ENCODE results near the gene PRRG2.
"Not testable (repeated sequence)": the region's sequence is repeated elsewhere in the genome, so short reads cannot be mapped to it uniquely, and the experiment has no call there.

Gene PRRG2

DNA sequence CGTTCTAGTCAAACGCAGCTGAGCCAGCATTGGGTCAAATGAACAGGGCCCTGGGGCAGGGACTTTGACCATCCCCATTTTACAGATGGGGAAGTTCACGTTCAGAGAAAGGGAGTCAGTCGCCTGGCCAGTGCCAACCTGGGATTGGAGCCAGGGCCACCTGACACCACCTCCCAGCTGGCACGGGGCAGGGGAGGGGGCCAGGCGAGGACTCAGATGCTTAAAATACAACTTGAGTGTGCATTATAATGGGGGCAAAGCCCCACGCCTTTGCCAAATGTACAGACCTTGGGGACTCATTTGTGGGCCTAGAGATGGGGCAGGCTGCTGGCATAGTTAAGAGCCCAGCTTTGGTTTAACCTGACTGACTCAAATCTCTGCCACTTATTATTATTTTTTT, 24.5 kb downstream of the PRRG2 start:
- DNase-seq (ENCODE audit: low read depth in 2 of 2): no peak

- DNase-seq (ENCODE audit: low read depth in 2 of 2): no peak
Observed at GRCh38 chr19:49609499-49610092, 28.5 kb downstream of the PRRG2 start.

DNA sequence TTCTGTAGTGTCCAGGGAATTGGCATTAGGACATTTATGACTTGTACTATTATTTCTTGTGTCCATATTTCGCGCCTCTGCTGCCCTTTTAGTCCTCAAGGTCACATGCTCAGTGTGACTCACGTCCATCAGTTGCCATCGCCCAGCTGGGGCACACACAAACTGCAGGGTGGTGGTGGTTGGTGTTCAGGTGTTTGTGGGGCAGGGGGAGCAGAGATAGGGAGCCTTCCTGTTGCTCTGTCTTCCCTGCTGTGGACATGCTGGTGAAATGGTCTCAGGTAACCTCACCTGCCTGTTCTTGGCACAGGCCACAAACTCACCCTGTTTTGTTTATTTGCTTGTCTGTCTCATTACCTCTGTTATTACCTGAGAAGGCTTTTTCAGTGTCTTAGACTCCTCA, 32.3 kb downstream of the PRRG2 start:
- DNase-seq (ENCODE audit: low read depth in 2 of 2): no peak

GRCh38 chr19:49614096-49614833, 33.1 kb downstream of the PRRG2 start:
- DNase-seq (ENCODE audit: low read depth in 2 of 2): no peak

- no peak for DNase-seq (ENCODE audit: low read depth in 2 of 2)
Observed at GRCh38 chr19:49615861-49616260, 34.7 kb downstream of the PRRG2 start.

GRCh38 chr19:49616532-49616931, 35.4 kb downstream of the PRRG2 start:
- DNase-seq (ENCODE audit: low read depth in 2 of 2): no peak

GRCh38 chr19:49616945-49617344, 35.8 kb downstream of the PRRG2 start:
- DNase-seq (ENCODE audit: low read depth in 2 of 2): no peak

DNA sequence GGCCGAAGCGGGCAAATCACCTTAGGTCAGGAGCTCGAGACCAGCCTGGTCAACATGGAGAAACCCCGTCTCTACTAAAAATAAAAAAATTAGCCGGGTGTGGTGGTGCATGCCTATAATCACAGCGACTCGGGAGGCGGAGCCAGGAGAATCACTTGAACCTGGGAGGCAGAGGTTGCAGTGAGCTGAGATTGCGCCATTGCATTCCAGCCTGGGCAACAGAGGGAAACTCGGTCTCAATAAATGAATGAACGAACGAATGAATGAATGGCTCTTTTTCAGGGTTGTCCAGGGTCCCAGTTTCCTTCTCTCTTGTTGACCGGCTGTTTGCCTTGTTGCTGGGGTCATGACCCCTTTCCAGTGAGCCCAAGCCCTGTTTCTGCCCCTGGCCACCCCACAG, 36.7 kb downstream of the PRRG2 start:
- DNase-seq (ENCODE audit: low read depth in 2 of 2): not testable (repeated sequence)

DNA sequence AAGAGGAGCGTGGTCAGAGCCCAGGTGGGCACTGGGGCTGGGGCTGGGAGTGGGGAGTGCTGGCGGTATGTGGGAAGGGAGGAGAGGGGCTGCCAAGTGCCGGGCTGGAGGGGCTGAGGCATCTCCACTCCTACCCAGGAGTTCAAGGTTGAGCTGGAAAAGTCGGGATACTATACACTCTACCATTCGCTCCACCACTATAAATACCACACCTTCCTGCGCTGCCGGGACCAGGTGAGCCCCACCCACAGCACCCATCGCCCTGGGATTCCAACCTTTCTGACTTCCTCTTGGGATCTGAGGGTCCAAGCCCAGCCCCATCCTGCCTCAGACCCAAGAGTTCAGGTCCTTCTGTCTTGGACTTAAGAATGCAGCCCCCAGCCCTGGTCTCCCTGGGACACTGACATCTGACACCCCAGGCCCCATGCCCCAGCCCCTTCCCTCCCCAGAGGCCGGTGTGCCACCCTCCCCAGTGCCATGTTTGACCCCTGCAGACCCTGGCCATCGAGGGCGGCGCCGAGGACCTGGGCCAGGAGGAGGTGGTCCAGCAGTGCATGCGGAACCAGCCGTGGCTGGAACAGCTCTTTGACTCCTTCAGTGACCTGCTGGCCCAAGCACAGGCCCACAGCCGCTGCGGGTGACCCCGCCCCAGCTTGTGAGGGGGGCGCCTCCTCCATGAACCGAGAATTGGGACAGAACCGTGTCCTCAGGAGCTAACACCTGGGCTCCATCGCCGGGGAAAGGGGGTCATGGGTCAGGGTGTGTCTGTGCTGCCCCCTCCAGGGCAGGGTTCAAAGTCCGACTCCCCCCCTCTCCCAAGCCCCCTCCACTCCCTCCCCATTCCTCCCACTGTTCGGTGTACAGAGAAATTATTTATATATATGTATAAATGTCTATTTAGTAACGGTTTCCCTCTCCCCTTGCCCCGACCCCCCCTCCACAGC, 44.1 kb downstream of the PRRG2 start:
- DNase-seq (ENCODE audit: low read depth in 2 of 2): no peak

DNA sequence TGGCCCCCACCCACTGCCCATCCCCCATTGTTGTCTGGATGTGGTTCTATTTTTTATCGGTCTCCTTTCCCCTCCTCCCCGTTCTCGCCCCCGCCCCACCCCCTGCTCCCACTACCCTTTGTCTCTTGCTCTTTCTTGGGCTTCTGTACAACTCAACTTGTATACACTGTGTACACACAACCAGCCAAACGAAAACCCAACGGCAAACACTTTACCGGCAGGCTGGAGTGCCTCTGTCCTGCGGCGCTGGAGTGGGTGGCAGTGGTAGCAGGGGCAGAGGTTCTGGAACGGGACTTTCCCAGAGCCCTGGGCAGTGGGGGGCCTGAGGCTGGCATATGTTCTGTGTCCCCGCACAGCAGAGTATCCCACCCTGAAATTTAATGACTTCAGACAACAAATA, 45.1 kb downstream of the PRRG2 start:
- DNase-seq (ENCODE audit: low read depth in 2 of 2): no peak

DNA sequence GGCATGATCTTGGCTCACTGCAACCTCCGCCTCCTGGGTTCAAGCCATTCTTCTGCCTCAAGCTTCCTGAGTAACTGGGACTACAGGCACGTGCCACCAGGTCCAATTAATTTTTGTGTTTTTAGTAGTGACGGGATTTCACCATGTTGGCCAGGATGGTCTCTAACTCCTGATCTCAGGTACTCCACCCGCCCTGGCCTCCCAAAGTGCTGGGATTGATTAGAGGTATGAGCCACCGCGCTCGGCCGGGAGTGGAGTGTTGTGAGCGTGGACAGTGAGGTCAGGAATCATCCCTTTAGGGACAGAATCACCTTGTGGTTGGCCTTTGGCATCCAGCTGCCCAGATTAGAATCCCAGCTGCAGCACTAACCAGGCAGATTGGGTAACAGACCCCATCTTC, 48.5 kb downstream of the PRRG2 start:
- no peak for DNase-seq (ENCODE audit: low read depth in 2 of 2)

GRCh38 chr19:49631014-49631588, 50.0 kb downstream of the PRRG2 start:
- DNase-seq (ENCODE audit: low read depth in 2 of 2): no peak

DNA sequence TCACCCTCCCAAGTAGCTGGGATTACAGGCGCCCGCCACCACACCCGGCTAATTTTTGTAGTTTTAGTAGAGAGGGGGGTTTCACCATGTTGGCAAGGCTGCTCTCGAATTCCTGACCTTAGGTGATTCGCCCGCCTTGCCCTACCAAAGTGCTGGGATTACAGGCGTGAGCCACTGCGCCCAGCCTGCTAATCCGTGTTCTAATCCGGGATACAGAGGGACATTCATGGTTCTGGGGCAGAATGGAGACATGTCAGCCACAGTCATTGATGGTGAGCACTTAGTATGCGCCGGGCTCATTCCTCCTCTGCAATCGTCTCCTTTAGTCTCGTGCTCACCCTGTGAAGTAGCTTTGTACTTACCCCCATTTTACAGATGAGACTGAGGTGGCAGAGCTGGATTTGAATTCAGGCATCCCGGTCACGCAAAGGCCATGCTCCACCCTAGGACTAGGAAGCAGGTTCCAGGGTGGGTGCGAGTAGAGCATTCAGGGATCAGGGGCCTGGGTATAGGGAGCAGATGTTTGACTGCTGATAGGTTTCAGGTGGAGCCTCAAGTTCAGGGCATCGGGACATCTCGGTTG, 50.6 kb downstream of the PRRG2 start:
- no peak for DNase-seq (ENCODE audit: low read depth in 2 of 2)

GRCh38 chr19:49632576-49632975, 51.5 kb downstream of the PRRG2 start:
- no peak for DNase-seq (ENCODE audit: low read depth in 2 of 2)

- DNase-seq (ENCODE audit: low read depth in 2 of 2): not testable (repeated sequence)
Observed at GRCh38 chr19:49633273-49633672, 52.2 kb downstream of the PRRG2 start.

GRCh38 chr19:49635530-49636232, 54.6 kb downstream of the PRRG2 start:
- no peak for DNase-seq (ENCODE audit: low read depth in 2 of 2)

- DNase-seq (ENCODE audit: low read depth in 2 of 2): no peak
Observed at GRCh38 chr19:49636233-49636932, 55.3 kb downstream of the PRRG2 start.

- DNase-seq (ENCODE audit: low read depth in 2 of 2): no peak
Observed at GRCh38 chr19:49637821-49638738, 57.0 kb downstream of the PRRG2 start.

DNA sequence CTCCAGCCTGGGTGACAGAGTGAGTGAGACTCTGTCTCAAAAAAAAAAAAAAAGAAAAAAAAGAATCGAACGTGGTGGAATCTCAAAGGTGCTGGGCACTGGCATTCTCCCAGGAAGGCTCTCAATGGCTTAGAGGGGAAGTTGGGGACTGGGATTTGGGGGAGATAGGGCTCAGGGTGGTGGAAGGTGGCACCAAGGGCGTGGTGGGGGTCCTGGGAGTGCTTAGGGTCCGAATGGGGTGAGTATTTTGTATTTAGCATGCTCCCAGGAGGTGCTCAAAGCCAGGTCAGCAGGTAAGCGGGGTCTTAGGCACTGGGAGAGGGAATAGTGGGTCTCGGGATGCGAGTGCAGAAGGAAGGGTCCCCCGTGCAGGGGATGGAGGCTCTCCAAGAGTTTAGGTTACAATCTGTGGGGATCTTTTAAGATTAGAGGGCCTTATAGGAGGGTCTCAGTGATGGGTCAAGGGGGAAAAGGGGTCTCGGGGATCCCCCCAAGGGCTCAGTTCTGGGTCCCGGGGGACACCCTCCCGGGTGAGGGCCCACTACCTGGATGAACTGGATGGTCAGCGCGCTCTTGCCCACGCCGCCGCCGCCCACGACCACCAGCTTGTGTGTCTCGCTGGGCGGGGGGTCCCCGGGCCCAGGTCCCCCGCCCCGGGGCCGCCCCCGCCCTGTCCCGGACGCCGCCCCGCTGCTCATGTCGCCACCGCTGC, 58.4 kb downstream of the PRRG2 start:
- DNase-seq (ENCODE audit: low read depth in 2 of 2): no peak

Measured in activated CD8-positive, alpha-beta memory T cell treated with anti-CD3 and anti-CD28 coated beads for 4 hours (primary cell).